ENCODE measurements around the gene FOXD1. TPM values are rescaled to one million over a fixed set of nuclear protein-coding genes. Genes with fewer than 3 reads are reported as not detected.

The FOXD1 gene
- total RNA-seq, 1 donor from 2014 or later, result not detected

- Histone ChIP-seq H2AFZ (replicated peaks) (no peak overlapping the region), H3K9ac (no peak overlapping the region), H3F3A (ENCODE audit: low read depth) (peaks cover 43% of the 10 kb centered on the region), H3K9me3 (ENCODE audit: low read depth) (no peaks in the 10 kb centered on the region), H3K79me2 (ENCODE audit: low read depth) (no peaks in the 10 kb centered on the region), H3K27ac (no peak overlapping the region), H3K4me3 (no peak overlapping the region), H3K4me2 (no peak overlapping the region), H3K4me1 (peaks cover 28% of the 10 kb centered on the region), H4K20me1 (ENCODE audit: low read depth) (peaks cover 22% of the 10 kb centered on the region), H3K27me3 (peaks cover 100% of the 10 kb centered on the region), H3K36me3 (no peaks in the 10 kb centered on the region)
- Mint-ChIP-seq H3K36me3 (no peaks in the 10 kb centered on the region), H3K4me1 (peaks cover 19% of the 10 kb centered on the region), H3K27ac (no peak overlapping the region), H3K27me3 (ENCODE audit: insufficient read depth, low read depth) (peaks cover 66% of the 10 kb centered on the region), H3K4me3 (no peak overlapping the region), H3K9me3 (no peaks in the 10 kb centered on the region)
- TF ChIP-seq CTCF (IDR thresholded peaks at IDR 0.05), result no peak
- TF ChIP-seq EZH2 (IDR thresholded peaks at IDR 0.05), result no peak
- DNase-seq (ENCODE audit: low spot score), result no peak
Measured at GRCh38 chr5:73433982-73434342, 14.6 kb downstream of the FOXD1 start.

GRCh38 chr5:73433272-73433981 is 15.2 kb downstream of the FOXD1 start:
- no peak overlapping the region for H3K27ac ChIP-seq
- H3K27me3 Mint-ChIP-seq (ENCODE audit: insufficient read depth, low read depth), result peaks cover 65% of the 10 kb centered on the region
- H3K4me3 Mint-ChIP-seq, result no peak overlapping the region
- TF ChIP-seq CTCF (IDR thresholded peaks at IDR 0.05), result no peak
- no peak for TF ChIP-seq EZH2phosphoT487 (IDR thresholded peaks at IDR 0.05)
- no peak for TF ChIP-seq EZH2 (IDR thresholded peaks at IDR 0.05)
- H3K9ac ChIP-seq, result no peak overlapping the region
- no peak overlapping the region for H3K4me3 ChIP-seq
- peaks cover 38% of the 10 kb centered on the region for H3F3A ChIP-seq (ENCODE audit: low read depth)
- peaks cover 19% of the 10 kb centered on the region for H3K4me1 Mint-ChIP-seq
- no peak for DNase-seq (ENCODE audit: low spot score)
- peaks cover 100% of the 10 kb centered on the region for H3K27me3 ChIP-seq
- no peak overlapping the region for H3K27ac Mint-ChIP-seq
- no peaks in the 10 kb centered on the region for H3K36me3 ChIP-seq
- no peaks in the 10 kb centered on the region for H3K79me2 ChIP-seq (ENCODE audit: low read depth)
- H3K9me3 ChIP-seq (ENCODE audit: low read depth), result no peaks in the 10 kb centered on the region
- peaks cover 17% of the 10 kb centered on the region for H4K20me1 ChIP-seq (ENCODE audit: low read depth)
- H3K9me3 Mint-ChIP-seq, result no peaks in the 10 kb centered on the region
- H3K4me1 ChIP-seq, result peaks cover 26% of the 10 kb centered on the region
- no peaks in the 10 kb centered on the region for H3K36me3 Mint-ChIP-seq
- no peak overlapping the region for H2AFZ ChIP-seq (replicated peaks)
- no peak overlapping the region for H3K4me2 ChIP-seq

- Histone ChIP-seq H3K4me1 (peaks cover 13% of the 10 kb centered on the region), H2AFZ (replicated peaks) (no peak overlapping the region), H3K27me3 (peaks cover 100% of the 10 kb centered on the region), H3K4me2 (no peak overlapping the region), H4K20me1 (ENCODE audit: low read depth) (peaks cover 17% of the 10 kb centered on the region), H3K9ac (no peak overlapping the region), H3K36me3 (no peaks in the 10 kb centered on the region), H3K9me3 (ENCODE audit: low read depth) (no peaks in the 10 kb centered on the region), H3K4me3 (no peak overlapping the region), H3K79me2 (ENCODE audit: low read depth) (no peaks in the 10 kb centered on the region), H3F3A (ENCODE audit: low read depth) (peaks cover 17% of the 10 kb centered on the region), H3K27ac (no peak overlapping the region)
- peaks cover 8% of the 10 kb centered on the region for H3K4me1 Mint-ChIP-seq
- H3K36me3 Mint-ChIP-seq, result no peaks in the 10 kb centered on the region
- no peaks in the 10 kb centered on the region for H3K9me3 Mint-ChIP-seq
- H3K4me3 Mint-ChIP-seq, result no peak overlapping the region
- TF ChIP-seq EZH2 (IDR thresholded peaks at IDR 0.05), result no peak
- TF ChIP-seq EZH2phosphoT487 (IDR thresholded peaks at IDR 0.05), result no peak
- DNase-seq (ENCODE audit: low spot score), result no peak
- peaks cover 52% of the 10 kb centered on the region for H3K27me3 Mint-ChIP-seq (ENCODE audit: insufficient read depth, low read depth)
- H3K27ac Mint-ChIP-seq, result no peak overlapping the region
Measured at GRCh38 chr5:73431204-73431851, 17.2 kb downstream of the FOXD1 start.

- Mint-ChIP-seq H3K9me3 (peaks cover 5% of the 10 kb centered on the region), H3K27ac (no peak overlapping the region), H3K27me3 (ENCODE audit: insufficient read depth, low read depth) (peaks cover 26% of the 10 kb centered on the region), H3K4me3 (no peak overlapping the region), H3K36me3 (no peaks in the 10 kb centered on the region), H3K4me1 (no peaks in the 10 kb centered on the region)
- Histone ChIP-seq H3K27ac (no peak overlapping the region), H3F3A (ENCODE audit: low read depth) (no peaks in the 10 kb centered on the region), H3K36me3 (no peaks in the 10 kb centered on the region), H3K4me3 (no peak overlapping the region), H3K4me1 (no peaks in the 10 kb centered on the region), H3K4me2 (no peak overlapping the region), H3K9ac (no peak overlapping the region), H2AFZ (replicated peaks) (no peak overlapping the region), H3K79me2 (ENCODE audit: low read depth) (no peaks in the 10 kb centered on the region), H3K9me3 (ENCODE audit: low read depth) (no peaks in the 10 kb centered on the region), H4K20me1 (ENCODE audit: low read depth) (no peaks in the 10 kb centered on the region), H3K27me3 (peaks cover 100% of the 10 kb centered on the region)
- TF ChIP-seq CTCF (IDR thresholded peaks at IDR 0.05) (no peak), EZH2 (IDR thresholded peaks at IDR 0.05) (no peak), EZH2phosphoT487 (IDR thresholded peaks at IDR 0.05) (no peak)
- DNase-seq (ENCODE audit: low spot score), result no peak
Measured at GRCh38 chr5:73426034-73426433, 22.5 kb downstream of the FOXD1 start.

Measured in neural progenitor cell (in vitro differentiated cells).